Type B pancreatic cell (in vitro differentiated cells): Measurements from ENCODE around the gene MAP2. TPM values are rescaled to one million over a fixed set of nuclear protein-coding genes. Genes with fewer than 3 reads are reported as not detected.

ENCODE experiments used
- DNase-seq: peaks from one replicate; pipeline ENCODE4 v3.0.0; 2021; ENCODE audit warnings: mixed read lengths; ENCODE audit not compliant: unreplicated experiment; ENCODE audit errors: extremely low spot score
- H3K27ac Mint-ChIP-seq: 2 replicates; pipeline ENCODE4 v1.8.0; 2021; ENCODE audit warnings: mild to moderate bottlenecking, mixed read lengths
- H3K27me3 Mint-ChIP-seq: 2 replicates; pipeline ENCODE4 v1.8.0; 2021; ENCODE audit warnings: mixed read lengths
- H3K36me3 Mint-ChIP-seq: 2 replicates; pipeline ENCODE4 v1.8.0; 2021; ENCODE audit warnings: mixed read lengths
- H3K4me1 Mint-ChIP-seq: one replicate; pipeline ENCODE4 v1.8.0; 2021; ENCODE audit warnings: mixed read lengths; ENCODE audit not compliant: unreplicated experiment
- H3K4me3 Mint-ChIP-seq: 2 replicates; pipeline ENCODE4 v1.8.0; 2021; ENCODE audit warnings: mild to moderate bottlenecking, mixed read lengths
- H3K9me3 Mint-ChIP-seq: 2 replicates; pipeline ENCODE4 v1.8.0; 2021; ENCODE audit warnings: mixed read lengths
- total RNA-seq: library from RNA; stranded (reverse); gene quantifications from 2 replicates; pipeline ENCODE4 v1.2.1, GENCODE V29; 2021; ENCODE audit warnings: low replicate concordance
- TF ChIP-seq, protein P1 (sequence below): fragments of 200-600 bp; sonication (generic); conservative IDR thresholded peaks from 2 replicates; pipeline ENCODE4 v1.5.0; 2021; ENCODE audit warnings: antibody characterized with exemption, mild to moderate bottlenecking

Gene MAP2
- total RNA-seq, 1 donor from 2014 or later: 37.5 TPM

DNA sequence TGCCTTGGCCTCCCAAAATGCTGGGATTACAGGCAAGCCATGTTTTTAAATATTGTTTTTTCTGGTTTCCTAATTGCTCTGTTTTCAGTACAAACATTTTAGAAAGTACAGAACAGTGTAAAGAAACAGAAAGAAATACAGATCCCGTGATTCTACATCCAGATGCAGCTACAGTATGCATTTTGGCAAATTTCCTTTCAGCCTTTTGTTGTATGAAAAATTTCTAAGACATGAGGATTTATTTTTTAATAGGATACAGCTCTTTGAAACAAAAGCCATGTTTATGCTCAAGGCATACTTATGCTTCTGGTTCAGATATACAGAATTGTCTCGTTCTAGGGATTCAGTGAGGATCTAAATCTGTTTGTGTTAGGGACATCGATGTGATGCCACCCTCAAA lies 109.5 kb downstream of the MAP2 start:
- no peak for DNase-seq
- Mint-ChIP-seq H3K9me3 (no peaks in the 10 kb centered on the region), H3K4me3 (no peak overlapping the region), H3K27ac (no peak overlapping the region), H3K27me3 (no peaks in the 10 kb centered on the region), H3K4me1 (no peaks in the 10 kb centered on the region), H3K36me3 (no peaks in the 10 kb centered on the region)
- TF ChIP-seq, protein P1, sequence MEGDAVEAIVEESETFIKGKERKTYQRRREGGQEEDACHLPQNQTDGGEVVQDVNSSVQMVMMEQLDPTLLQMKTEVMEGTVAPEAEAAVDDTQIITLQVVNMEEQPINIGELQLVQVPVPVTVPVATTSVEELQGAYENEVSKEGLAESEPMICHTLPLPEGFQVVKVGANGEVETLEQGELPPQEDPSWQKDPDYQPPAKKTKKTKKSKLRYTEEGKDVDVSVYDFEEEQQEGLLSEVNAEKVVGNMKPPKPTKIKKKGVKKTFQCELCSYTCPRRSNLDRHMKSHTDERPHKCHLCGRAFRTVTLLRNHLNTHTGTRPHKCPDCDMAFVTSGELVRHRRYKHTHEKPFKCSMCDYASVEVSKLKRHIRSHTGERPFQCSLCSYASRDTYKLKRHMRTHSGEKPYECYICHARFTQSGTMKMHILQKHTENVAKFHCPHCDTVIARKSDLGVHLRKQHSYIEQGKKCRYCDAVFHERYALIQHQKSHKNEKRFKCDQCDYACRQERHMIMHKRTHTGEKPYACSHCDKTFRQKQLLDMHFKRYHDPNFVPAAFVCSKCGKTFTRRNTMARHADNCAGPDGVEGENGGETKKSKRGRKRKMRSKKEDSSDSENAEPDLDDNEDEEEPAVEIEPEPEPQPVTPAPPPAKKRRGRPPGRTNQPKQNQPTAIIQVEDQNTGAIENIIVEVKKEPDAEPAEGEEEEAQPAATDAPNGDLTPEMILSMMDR: no peak

DNA sequence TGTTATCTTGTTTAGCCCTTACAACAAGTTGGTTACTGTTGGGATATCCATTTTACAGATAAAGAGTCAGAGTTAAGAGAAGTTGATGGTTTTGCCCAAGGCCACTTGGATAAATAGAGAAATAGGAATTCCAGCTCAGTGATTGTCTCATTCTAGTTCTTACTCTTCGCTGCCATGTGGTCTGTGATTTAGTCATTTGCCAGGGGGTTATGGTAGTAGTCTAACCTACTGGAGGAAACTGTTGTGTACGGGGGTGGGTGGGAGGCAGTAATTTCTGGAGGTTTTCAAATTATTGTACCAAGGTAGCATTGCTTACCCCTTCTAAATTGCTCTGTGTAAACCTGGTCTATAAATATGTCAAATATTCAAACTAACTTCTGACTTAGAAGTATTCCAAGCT lies 110.4 kb downstream of the MAP2 start:
- no peaks in the 10 kb centered on the region for H3K36me3 Mint-ChIP-seq
- no peaks in the 10 kb centered on the region for H3K9me3 Mint-ChIP-seq
- no peaks in the 10 kb centered on the region for H3K4me1 Mint-ChIP-seq
- no peak for DNase-seq
- no peaks in the 10 kb centered on the region for H3K27me3 Mint-ChIP-seq
- no peak overlapping the region for H3K4me3 Mint-ChIP-seq
- no peak overlapping the region for H3K27ac Mint-ChIP-seq
- TF ChIP-seq, protein P1: no peak

DNA sequence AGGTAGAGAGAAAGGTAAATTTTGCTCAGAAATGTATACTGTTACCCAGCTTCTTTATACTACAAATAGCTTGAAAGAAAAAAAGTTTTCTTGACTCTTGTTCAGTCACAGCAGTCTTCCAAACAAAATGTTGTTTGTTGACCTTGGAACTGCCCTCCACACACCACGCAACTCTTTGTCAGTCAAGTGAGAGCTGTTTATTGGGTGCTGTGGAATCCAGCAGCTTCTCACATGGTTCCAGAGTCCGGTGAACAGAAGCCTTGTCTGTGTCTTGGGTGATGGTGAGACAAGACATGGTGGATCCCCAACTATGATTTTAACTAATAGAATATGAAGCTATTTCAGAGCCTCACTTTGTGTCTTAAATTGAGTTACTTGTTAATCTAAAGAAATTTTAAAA lies 112.5 kb downstream of the MAP2 start:
- TF ChIP-seq, protein P1: no peak
- no peaks in the 10 kb centered on the region for H3K4me1 Mint-ChIP-seq
- H3K9me3 Mint-ChIP-seq: peaks cover 2% of the 10 kb centered on the region
- DNase-seq: no peak
- H3K27ac Mint-ChIP-seq: no peak overlapping the region
- H3K4me3 Mint-ChIP-seq: no peak overlapping the region
- H3K36me3 Mint-ChIP-seq: peaks cover 2% of the 10 kb centered on the region
- H3K27me3 Mint-ChIP-seq: no peaks in the 10 kb centered on the region

DNA sequence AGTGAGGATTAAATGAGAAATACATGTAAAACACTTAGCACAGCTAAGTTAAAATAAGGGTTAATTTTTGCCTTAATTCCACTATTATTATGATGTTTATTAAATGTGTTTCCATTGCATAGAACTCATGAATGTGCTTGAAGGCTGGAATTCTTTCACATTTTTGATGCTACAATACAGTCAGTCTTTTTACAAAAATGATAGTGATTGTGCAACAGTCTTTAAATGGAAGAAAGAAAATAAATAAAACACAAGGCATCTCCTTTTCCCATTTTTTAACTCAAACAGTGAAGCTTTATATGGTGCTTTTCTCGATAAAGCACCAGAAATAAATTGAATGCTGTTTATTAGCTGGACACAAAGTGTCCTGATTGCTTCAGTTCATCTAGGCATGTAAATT lies 123.9 kb downstream of the MAP2 start:
- H3K4me3 Mint-ChIP-seq: no peak overlapping the region
- no peak for DNase-seq
- H3K4me1 Mint-ChIP-seq: no peaks in the 10 kb centered on the region

DNA sequence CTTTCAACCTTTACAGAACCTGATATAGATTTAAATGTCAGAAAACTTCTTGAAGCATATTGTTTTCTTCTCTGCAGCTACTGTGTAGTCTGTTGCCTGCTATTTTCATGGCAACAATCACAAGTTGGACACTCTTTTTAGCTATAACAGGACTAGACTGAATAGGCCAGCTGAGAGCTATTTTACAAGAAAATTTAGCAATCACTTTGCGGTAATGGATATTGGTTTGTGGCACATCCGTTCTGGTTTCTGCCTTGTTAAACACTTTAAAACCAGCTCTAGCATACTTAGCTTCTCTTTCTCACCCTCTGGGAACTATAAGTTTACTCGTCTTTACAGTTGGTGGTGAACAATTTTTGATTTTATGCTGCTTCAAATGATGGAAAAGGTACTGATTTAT lies 125.7 kb downstream of the MAP2 start:
- TF ChIP-seq, protein P1: no peak
- no peaks in the 10 kb centered on the region for H3K4me1 Mint-ChIP-seq
- DNase-seq: no peak
- no peaks in the 10 kb centered on the region for H3K27me3 Mint-ChIP-seq
- no peaks in the 10 kb centered on the region for H3K9me3 Mint-ChIP-seq
- no peak overlapping the region for H3K27ac Mint-ChIP-seq
- H3K4me3 Mint-ChIP-seq: no peak overlapping the region
- no peaks in the 10 kb centered on the region for H3K36me3 Mint-ChIP-seq

More for the DNA sequence above, 123.9 kb downstream of the MAP2 start:
- H3K9me3 Mint-ChIP-seq: no peaks in the 10 kb centered on the region
- no peaks in the 10 kb centered on the region for H3K27me3 Mint-ChIP-seq
- TF ChIP-seq, protein P1: no peak
- no peaks in the 10 kb centered on the region for H3K36me3 Mint-ChIP-seq
- H3K27ac Mint-ChIP-seq: no peak overlapping the region

DNA sequence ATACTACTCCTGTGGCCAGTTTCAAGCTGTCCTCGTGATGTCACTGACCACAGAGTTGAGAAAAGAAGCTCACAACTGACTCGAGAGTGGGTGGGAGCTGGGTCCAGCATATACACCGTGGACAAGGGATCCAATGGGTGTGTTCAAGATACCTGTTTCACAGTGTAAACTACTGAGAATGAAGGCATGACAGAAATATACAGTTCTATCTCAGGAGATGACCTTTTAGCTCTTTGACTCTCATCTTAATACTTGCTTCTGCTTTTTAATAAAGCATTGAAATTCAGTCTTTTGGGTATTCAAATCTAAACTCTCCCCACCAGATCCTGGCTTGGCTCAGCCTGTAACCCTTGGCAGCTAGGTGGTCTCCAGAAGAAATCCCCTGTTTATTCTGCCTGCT lies 130.1 kb downstream of the MAP2 start:
- Mint-ChIP-seq H3K27ac (no peak overlapping the region), H3K27me3 (no peaks in the 10 kb centered on the region), H3K4me3 (no peak overlapping the region), H3K4me1 (no peaks in the 10 kb centered on the region), H3K36me3 (no peaks in the 10 kb centered on the region), H3K9me3 (no peaks in the 10 kb centered on the region)
- TF ChIP-seq, protein P1: no peak
- no peak for DNase-seq
